K562 (cell line): ENCODE data around the gene GBA2. TPM values are rescaled to one million over a fixed set of nuclear protein-coding genes. Genes with fewer than 3 reads are reported as not detected.

Experiments used
- BACH1 ChIP-seq: fragments of 200-800 bp; sonication (Bioruptor generic); IDR thresholded peaks from 2 replicates; pipeline ENCODE4 v1.6.1; 2016; ENCODE audit warnings: missing genetic modification characterization, missing compliant biosample characterization
- CREB3 ChIP-seq: fragments of 450-650 bp; conservative IDR thresholded peaks from 2 replicates; pipeline ENCODE4 v1.6.1; 2016; ENCODE audit warnings: missing genetic modification characterization, low read depth, mild to moderate bottlenecking, missing compliant biosample characterization, moderate library complexity
- ETS1 ChIP-seq: conservative IDR thresholded peaks from 2 replicates; pipeline ENCODE4 v1.6.1; 2011; ENCODE audit warnings: low read depth, mild to moderate bottlenecking, low read length; ENCODE audit not compliant: control insufficient read depth
- ILK ChIP-seq: fragments of 450-650 bp; IDR thresholded peaks from 2 replicates; pipeline ENCODE4 v1.6.1; 2016; ENCODE audit warnings: missing genetic modification characterization, low read depth, mild to moderate bottlenecking, missing compliant biosample characterization, moderate library complexity, borderline replicate concordance
- KAT2B ChIP-seq: IDR thresholded peaks from one replicate; pipeline ENCODE4 v1.6.1; 2012; ENCODE audit warnings: low read depth, mild to moderate bottlenecking, control low read depth, inconsistent platforms, low read length, moderate library complexity
- MTA1 ChIP-seq: fragments of 450-650 bp; IDR thresholded peaks from 2 replicates; pipeline ENCODE4 v1.6.1; 2017; ENCODE audit warnings: borderline replicate concordance
- MYC ChIP-seq, 2 experiments: fragments of 250-450 bp in 1 of 2; sonication (Bioruptor Pico) in 1 of 2; IDR thresholded peaks; 2 replicates each; pipeline versions ENCODE4 v1.5.1 to v1.6.1; 2012 to 2021; ENCODE audit warnings: low read depth in 2 of 2, borderline replicate concordance in 1 of 2, improper control_type of control experiment in 1 of 2, low read length in 1 of 2, mild to moderate bottlenecking in 1 of 2, moderate library complexity in 1 of 2
- NKRF ChIP-seq: fragments of 450-650 bp; IDR thresholded peaks from 2 replicates; pipeline ENCODE4 v1.6.1; 2016; ENCODE audit warnings: borderline replicate concordance
- PHF21A ChIP-seq: fragments of 450-650 bp; IDR thresholded peaks from 2 replicates; pipeline ENCODE4 v1.6.1; 2017; ENCODE audit warnings: low read depth, borderline replicate concordance
- PTBP1 ChIP-seq: fragments of 200-400 bp; formaldehyde crosslinking; IDR thresholded peaks from 2 replicates; pipeline ENCODE4 v1.6.1; 2017; ENCODE audit warnings: low read depth, low read length
- TOE1 ChIP-seq, 2 experiments: fragments of 450-650 bp in 1 of 2; sonication (generic) in 1 of 2; formaldehyde crosslinking in 1 of 2; IDR thresholded peaks; 2 replicates each; pipeline versions ENCODE4 v1.7.1 to v1.8.0; 2016 to 2022; ENCODE audit warnings: borderline replicate concordance in 2 of 2, mild to moderate bottlenecking in 2 of 2, antibody characterized with exemption in 1 of 2, inconsistent platforms in 1 of 2, low read depth in 1 of 2, missing genetic modification reagents in 1 of 2, moderate library complexity in 1 of 2
- ZNF444 ChIP-seq: fragments of 250-450 bp; sonication (Bioruptor Pico); IDR thresholded peaks from 2 replicates; pipeline ENCODE4 v1.4.0; 2020; ENCODE audit warnings: mild to moderate bottlenecking, moderate library complexity
- polyA plus RNA-seq, 8 experiments: library from polyadenylated mRNA; depleted of rRNA in 4 of 8; stranded (reverse) in 5 of 8; unstranded in 3 of 8; fragments of >200 nt; fragmentation: Nextera tagmentation in 2 of 8; fragmentation: Illumina TruSeq in 1 of 8; extraction: Ambion mirVana in 2 of 8; extraction: Trizol in 1 of 8; gene quantifications; 2 replicates each; pipeline versions ENCODE4 v1.2.1 to v1.2.3, GENCODE V29; 2011 to 2014; ENCODE audit warnings: inconsistent platforms in 1 of 8, missing spikeins in 1 of 8
- total RNA-seq, 7 experiments: library from RNA; depleted of rRNA in 6 of 7; stranded (reverse); fragments of >200 nt in 6 of 7; fragmentation: Illumina TruSeq in 2 of 7; extraction: Trizol in 2 of 7; gene quantifications; 2 replicates each; pipeline versions ENCODE4 v1.2.1 to v1.2.3, GENCODE V29; 2011 to 2021; ENCODE audit warnings: low replicate concordance in 1 of 7

GBA2 gene
- total and polyA plus RNA-seq, 9 of the 15 experiments (the other 6 are each of a cell fraction or from before 2014, with no cell fraction given): 14.1 to 60.4 (median 32.1) TPM

- TF ChIP-seq NKRF (no peak; the same call in 1 of the 2 replicates), CREB3 (tag) (no peak), BACH1 (0 out of 2 replicates have a peak, but pooled peaks have one; percentile 53), KAT2B (no peak), TOE1 (IDR thresholded peaks at IDR 0.05; ENCODE audit: borderline replicate concordance) (0 out of 2 replicates have a peak, but pooled peaks have one; percentile 38), TOE1 (CRISPR knock-in tag; IDR thresholded peaks at IDR 0.05; ENCODE audit: borderline replicate concordance, low read depth) (no peak), ILK (no peak), MTA1 (peak; percentile 80), PTBP1 (no peak), MYC (IDR thresholded peaks at IDR 0.05; ENCODE audit: low read depth, low read length) (no peak), MYC (CRISPR knock-in tag; IDR thresholded peaks at IDR 0.05; ENCODE audit: borderline replicate concordance, low read depth) (no peak), ZNF444 (0 out of 2 replicates have a peak, but pooled peaks have one; percentile 56), ETS1 (0 out of 2 replicates have a peak, but pooled peaks have one; percentile 43), PHF21A (no peak)
These were observed 20.7 kb downstream of the GBA2 start (continued) for GRCh38 chr9:35728041-35728971.
